Rectal smooth muscle tissue (tissue), 1 donor: Measurements from ENCODE around the gene PCBP3.
"Not testable (repeated sequence)": the region's sequence is repeated elsewhere in the genome, so short reads cannot be mapped to it uniquely, and the experiment has no call there.

Source experiments
- H3K27ac ChIP-seq: one replicate; pipeline ENCODE4 v1.7.0; 2013; ENCODE audit warnings: low read depth, low read length, inconsistent platforms
- H3K27me3 ChIP-seq: one replicate; pipeline ENCODE4 v1.7.0; 2013; ENCODE audit warnings: low read length; ENCODE audit not compliant: control insufficient read depth, insufficient read depth
- H3K36me3 ChIP-seq: one replicate; pipeline ENCODE4 v1.7.0; 2013; ENCODE audit warnings: low read length; ENCODE audit not compliant: control insufficient read depth, insufficient read depth
- H3K4me1 ChIP-seq: one replicate; pipeline ENCODE4 v1.7.0; 2013; ENCODE audit warnings: low read length; ENCODE audit not compliant: control insufficient read depth, insufficient read depth
- H3K4me3 ChIP-seq: one replicate; pipeline ENCODE4 v1.7.0; 2013; ENCODE audit warnings: low read length
- H3K9ac ChIP-seq: one replicate; pipeline ENCODE4 v1.7.0; 2013; ENCODE audit warnings: low read length

PCBP3 gene

DNA sequence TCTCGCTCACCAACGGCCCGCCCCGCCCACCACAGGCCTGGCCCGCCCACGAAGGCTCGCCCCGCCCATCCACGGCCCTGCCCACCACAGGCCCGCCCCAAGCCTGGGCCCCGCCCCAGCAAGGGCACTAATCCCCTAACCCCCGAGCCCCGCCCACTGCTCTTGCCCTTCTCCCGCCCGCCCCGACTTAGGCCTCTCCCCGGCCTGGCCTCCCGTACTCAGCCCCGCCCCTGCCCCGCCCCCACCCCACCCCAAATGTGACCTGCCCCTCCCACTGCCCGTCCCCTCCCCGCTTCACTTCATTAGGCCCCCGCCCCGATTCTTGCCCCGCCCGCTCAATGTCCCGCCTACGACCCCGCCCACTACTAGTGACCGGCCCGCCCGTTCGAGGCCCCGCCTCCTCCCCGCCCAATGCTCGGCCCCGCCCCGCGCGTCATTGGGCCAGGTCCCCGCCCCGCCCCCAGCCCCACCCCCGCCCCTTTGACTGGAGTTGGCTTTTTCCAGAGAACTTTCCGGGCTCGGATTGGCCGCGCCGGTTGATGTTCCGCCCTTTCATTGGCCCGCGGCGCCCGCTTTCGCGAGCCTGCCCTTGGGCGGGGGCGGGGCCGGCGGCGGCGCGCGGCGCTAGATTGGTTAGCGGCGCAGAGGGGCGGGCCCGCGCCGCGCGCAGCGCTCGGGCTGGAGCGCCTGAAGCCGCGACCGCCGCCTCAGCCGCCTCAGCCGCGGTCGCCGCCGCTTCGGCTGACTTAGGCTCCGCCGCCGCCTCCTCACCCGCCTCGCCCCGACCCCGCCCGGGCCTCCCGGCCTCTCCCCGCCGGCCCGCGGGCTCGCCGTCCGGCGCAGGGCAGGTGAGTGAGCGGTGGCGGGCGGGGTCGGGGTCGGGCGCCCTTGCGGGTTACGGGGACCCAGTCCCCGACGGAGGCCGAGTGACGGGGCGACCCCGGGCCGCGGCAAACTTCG lies at the start of gene PCBP3:
Gene PCBP3 (plus strand): TSS at position 705 of the 960 bp plus-strand sequence. CDS start 206,361 bp downstream, outside the sequence.
- Histone ChIP-seq H3K27me3 (peaks cover 4% of the 10 kb centered on the region), H3K36me3 (peaks cover 3% of the 10 kb centered on the region), H3K27ac (no peak within 1 kb of the TSS), H3K4me1 (no peaks in the 10 kb centered on the region), H3K9ac (no peak within 1 kb of the TSS), H3K4me3 (peak within 1 kb of the TSS; percentile 29)

DNA sequence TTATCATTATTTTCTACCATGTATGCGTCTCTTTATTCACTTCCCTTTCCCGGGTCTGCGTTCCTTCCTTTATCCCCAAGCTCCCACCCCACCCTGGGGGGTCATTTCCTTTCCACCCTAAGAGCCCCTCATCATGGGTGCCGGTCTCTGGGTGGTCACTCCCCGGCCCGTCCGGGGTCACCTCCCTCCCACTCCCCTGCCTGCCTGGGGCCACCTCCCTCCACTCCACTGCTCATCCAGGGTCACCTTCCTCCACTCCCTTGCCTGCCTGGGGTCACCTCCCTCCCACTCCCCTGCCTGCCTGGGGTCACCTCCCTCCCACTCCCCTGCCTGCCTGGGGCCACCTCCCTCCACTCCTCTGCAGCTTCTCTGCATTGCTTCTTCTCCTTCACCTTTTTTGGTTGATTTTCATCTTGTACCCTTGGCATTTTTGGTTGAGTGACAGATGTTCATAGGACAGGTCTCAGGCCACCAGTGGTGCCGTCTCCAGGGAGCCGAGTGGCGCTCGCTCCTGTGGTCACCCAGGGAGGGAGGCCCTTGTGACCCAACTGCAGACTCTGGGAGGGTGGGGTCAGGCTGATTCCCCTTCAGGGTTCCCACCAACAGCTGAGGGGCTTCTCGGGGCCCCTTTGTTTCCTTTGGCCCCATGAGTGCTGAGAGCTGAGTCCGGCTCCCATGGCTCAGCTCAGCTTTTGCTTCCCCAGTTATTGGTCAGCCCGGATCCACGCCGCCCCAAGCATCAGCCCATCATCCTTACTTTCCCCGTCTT lies 48.6 kb upstream of the PCBP3 start:
- Histone ChIP-seq H3K4me3 (no peak overlapping the region), H3K36me3 (no peaks in the 10 kb centered on the region), H3K27ac (no peak overlapping the region), H3K9ac (no peak overlapping the region), H3K4me1 (no peaks in the 10 kb centered on the region), H3K27me3 (no peaks in the 10 kb centered on the region)

DNA sequence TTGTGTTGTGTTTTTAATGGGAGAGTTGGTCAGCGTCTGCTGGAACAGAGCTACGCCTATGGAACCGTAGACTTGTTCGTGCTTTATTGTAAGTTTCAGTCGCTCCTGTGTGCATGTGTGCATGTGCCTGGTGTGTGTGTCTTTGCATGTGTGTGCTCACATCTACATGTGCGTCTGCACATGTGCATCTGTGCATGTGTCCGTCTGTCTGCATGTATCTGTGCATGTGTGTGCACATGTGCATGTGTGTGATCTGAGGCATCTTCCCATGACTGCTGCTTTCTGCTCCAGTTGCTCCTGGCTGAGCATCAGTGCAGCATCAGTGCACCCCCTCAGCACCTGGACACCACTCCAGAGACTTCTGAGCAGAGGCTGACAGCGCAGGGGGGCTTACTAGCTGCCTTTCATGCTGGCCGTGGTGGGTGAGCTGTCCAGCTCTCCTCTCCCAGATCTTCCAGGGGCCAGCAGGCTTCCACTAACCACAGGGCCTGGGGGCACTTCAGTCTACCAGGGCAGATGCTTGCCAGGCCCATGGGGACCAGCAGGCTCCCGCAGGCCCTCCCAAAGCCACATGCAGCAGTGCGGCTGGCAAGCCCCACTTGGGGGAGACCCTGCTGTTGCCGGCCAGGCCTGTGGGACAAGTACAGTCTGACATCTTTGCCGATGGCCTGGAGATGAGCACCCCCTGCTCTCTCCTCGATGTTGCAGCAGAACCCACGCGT lies 47.8 kb upstream of the PCBP3 start:
- Histone ChIP-seq H3K4me3 (no peak overlapping the region), H3K9ac (no peak overlapping the region), H3K4me1 (no peaks in the 10 kb centered on the region), H3K27ac (no peak overlapping the region), H3K36me3 (no peaks in the 10 kb centered on the region), H3K27me3 (no peaks in the 10 kb centered on the region)

DNA sequence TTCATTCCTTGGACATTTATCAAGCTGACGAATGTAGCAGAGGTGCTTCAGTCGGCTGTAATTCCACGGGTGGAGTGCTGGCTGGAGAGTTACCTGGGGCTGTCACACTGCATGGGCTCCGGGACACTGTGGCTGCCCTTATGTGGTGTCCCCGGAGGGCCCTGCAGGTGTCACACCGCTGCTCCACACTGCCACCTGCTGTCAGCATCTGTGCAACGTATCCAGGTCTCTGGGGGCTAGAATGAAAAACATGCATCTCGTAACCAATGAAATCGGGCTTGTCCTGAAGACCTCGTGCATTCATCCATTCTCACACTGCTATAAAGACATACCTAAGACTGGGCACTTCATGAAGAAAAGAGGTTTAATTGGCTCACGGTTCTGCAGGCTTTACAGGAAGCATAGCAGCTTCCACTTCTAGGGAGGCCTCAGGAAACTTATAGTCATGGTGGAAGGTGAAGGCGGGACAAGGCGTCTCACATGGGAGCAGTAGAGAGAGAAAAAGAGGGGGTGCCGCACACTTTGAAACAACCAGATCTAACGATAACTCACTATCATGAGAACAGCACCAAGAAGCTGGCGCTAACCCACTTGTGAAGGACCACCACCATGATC lies 46.7 kb upstream of the PCBP3 start:
- Histone ChIP-seq H3K27me3 (no peaks in the 10 kb centered on the region), H3K4me1 (no peaks in the 10 kb centered on the region), H3K9ac (no peak overlapping the region), H3K36me3 (no peaks in the 10 kb centered on the region), H3K27ac (no peak overlapping the region), H3K4me3 (no peak overlapping the region)

DNA sequence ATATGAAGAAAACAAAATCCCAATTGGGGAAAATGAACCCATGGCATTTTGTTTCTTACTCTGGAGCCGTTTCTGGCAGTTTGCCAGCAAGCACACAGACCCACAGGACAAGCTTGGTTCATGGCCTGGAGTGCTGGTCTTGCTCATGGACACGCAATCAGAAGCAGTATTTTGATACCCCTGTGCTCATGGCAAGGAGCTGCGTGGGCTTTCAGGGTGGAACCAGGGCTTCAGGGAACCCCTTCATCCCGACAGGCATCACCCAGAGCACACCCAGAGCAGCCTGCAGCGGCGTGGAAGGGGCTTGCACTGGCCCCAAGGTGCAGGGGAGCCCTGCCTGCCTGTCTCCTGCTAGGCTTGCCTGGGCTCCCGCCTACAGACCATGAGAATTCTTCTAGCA lies 45.4 kb upstream of the PCBP3 start:
- Histone ChIP-seq H3K4me1 (no peaks in the 10 kb centered on the region), H3K4me3 (no peak overlapping the region), H3K36me3 (no peaks in the 10 kb centered on the region), H3K9ac (no peak overlapping the region), H3K27me3 (no peaks in the 10 kb centered on the region), H3K27ac (no peak overlapping the region)

DNA sequence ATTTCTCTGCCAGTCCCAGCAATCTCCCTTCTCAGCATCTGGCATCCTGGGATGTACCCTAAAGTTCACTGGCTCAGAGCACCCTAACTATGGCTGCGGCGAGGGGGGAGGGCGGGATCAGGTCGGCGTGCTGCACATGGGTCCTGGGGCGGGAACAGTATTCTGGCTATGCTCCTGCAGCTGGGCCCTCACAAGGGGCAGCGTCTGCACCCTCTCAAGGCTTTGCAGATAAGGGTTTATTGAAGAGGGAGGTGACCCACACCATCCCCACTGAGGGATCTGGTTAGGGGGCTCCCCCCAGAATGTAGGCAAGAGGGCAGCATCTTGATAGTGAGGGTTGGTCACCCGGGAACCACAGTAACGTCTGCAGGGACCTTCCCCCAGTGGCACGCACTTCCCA lies 44.9 kb upstream of the PCBP3 start:
- H3K27me3 ChIP-seq = no peaks in the 10 kb centered on the region
- H3K4me1 ChIP-seq = no peaks in the 10 kb centered on the region
- no peak overlapping the region for H3K4me3 ChIP-seq
- H3K36me3 ChIP-seq = no peaks in the 10 kb centered on the region
- no peak overlapping the region for H3K27ac ChIP-seq
- no peak overlapping the region for H3K9ac ChIP-seq

DNA sequence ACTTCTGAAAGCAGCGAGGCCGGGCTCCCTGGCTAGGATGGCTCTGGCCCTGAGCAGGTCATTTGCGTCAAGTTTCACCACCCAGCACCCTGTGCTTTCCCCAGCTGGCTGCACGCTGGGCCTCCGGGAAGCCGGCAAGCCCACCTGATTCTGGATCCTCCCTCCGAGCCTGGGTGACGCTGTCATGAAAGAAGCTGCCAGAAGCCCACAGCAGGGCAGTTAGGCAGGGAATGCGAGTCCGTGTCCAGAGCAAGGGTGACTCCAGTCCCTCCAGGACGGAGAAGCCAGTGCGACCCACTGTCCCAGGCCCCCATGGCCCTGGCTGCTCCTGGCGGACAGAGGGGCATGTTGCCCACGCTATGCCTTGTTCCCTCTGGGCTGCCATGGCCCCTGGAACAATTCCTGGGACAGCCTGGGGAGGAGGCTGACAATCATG lies 44.4 kb upstream of the PCBP3 start:
- no peaks in the 10 kb centered on the region for H3K4me1 ChIP-seq
- no peak overlapping the region for H3K4me3 ChIP-seq
- no peaks in the 10 kb centered on the region for H3K27me3 ChIP-seq

DNA sequence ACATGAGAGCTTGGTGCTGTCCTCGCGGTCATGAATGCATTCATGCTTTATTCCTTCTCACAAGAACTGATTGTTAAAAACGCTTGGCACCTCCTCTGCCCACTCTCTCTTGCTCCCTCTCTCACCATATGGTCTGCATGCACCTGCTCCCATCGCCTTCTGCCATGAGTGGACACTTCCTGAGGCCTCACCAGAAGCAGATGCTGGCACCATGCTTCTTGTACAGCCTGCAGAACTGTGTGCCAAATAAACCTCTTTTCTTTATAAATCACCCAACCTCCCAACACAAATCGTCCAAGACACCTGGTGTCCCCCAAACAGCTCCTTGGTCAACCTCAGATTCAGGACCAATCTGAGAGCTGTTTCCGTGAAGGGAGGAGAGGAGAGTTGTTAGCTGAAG lies 43.3 kb upstream of the PCBP3 start:
- no peak overlapping the region for H3K27ac ChIP-seq

More for the DNA sequence above, 44.4 kb upstream of the PCBP3 start:
- no peak overlapping the region for H3K27ac ChIP-seq
- no peak overlapping the region for H3K9ac ChIP-seq
- H3K36me3 ChIP-seq = no peaks in the 10 kb centered on the region

DNA sequence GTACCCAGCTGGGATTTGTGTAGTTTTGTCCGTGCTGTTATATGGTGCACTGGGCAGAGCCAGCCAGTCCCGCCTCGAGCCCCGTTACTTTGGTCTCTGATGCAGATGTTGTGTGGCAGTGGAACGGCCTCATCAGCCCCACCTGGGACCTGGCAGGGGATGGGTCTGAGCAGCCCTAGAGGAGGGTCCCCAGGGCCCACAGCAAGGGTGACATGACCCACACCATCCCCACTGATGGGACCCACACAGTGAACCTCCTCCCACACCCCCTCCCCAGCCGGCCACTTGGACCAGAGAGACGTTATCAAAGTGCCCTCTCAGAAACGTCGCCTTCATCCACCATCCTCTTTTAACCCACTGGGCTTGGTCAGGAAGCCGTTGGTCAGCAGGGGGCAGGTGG lies 42.0 kb upstream of the PCBP3 start:
- no peaks in the 10 kb centered on the region for H3K4me1 ChIP-seq
- no peak overlapping the region for H3K9ac ChIP-seq
- no peaks in the 10 kb centered on the region for H3K36me3 ChIP-seq
- H3K27me3 ChIP-seq = no peaks in the 10 kb centered on the region
- H3K4me3 ChIP-seq = no peak overlapping the region
- H3K27ac ChIP-seq = no peak overlapping the region

More for the DNA sequence above, 43.3 kb upstream of the PCBP3 start:
- no peaks in the 10 kb centered on the region for H3K36me3 ChIP-seq
- H3K27me3 ChIP-seq = no peaks in the 10 kb centered on the region
- H3K4me3 ChIP-seq = no peak overlapping the region
- no peaks in the 10 kb centered on the region for H3K4me1 ChIP-seq
- no peak overlapping the region for H3K9ac ChIP-seq

DNA sequence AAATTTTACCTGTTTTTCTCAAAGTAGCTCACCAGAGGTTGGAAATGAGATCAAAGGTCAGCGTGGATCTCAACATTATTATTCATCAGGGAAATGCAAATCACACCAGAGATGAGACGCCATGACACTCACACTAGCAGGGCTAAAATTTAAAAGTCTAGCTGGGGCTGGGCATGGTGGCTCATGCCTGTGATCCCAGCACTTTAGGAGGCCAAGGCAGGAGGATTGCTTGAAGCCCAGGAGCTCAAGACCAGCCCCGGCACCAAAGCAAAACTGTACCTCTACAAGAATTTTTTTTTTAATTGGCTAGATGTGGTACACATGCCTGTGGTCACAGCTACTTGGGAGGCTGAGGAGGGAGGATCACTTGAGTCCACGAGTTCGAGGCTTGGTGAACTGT lies 41.4 kb upstream of the PCBP3 start:
- no peak overlapping the region for H3K27ac ChIP-seq
- no peaks in the 10 kb centered on the region for H3K36me3 ChIP-seq
- no peaks in the 10 kb centered on the region for H3K27me3 ChIP-seq
- no peak overlapping the region for H3K9ac ChIP-seq
- no peaks in the 10 kb centered on the region for H3K4me1 ChIP-seq
- no peak overlapping the region for H3K4me3 ChIP-seq

DNA sequence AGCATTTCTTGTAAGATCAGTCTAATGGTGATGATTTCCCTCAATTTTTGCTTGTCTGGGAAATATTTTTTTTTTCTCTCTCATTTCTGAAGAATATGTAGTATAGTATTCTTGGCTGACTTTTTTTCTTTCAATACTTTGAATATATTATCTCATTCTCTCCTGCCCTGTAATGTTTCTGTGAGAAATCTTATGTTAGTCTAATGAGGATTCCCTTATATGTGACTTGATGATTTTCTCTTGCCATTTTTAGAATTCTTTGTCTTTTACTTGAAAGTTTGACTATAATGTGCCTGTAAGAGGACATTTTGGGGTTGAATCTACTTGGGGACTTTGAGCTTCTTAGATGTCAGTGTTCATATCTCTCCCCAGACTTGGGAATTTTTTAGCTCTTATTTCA lies 40.0 kb upstream of the PCBP3 start:
- Histone ChIP-seq H3K27me3 (no peaks in the 10 kb centered on the region), H3K9ac (no peak overlapping the region), H3K36me3 (no peaks in the 10 kb centered on the region), H3K4me3 (no peak overlapping the region), H3K27ac (no peak overlapping the region), H3K4me1 (no peaks in the 10 kb centered on the region)

DNA sequence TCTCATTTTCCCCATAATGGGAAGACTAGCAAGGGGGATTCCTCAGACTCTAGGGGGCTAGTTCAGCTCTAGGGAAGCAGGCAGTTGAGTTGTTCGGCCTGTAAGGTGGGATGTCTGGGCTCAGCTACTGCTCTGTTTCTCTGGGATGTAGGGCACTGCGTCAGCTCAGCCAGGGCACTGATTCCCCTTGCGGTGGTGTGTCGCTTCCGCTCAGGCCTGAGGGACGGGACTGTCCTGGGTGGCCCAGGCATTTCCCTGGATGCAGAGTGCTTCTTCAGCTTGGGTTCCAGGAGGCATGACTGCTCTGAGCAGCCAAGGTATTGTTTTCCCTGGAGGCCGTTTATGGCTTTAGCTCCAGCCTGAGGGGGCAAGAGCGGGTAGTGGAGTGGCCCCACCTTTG lies 38.8 kb upstream of the PCBP3 start:
- H3K36me3 ChIP-seq, H3K27me3 ChIP-seq, H3K27ac ChIP-seq, H3K9ac ChIP-seq, H3K4me3 ChIP-seq, H3K4me1 ChIP-seq: not testable (repeated sequence)
